ENCODE data around the gene CALM3.

Gene CALM3

GRCh38 chr19:46637224-46637623, 36.1 kb downstream of the CALM3 start:
- no peak for TF ChIP-seq EZH2phosphoT487 (IDR thresholded peaks at IDR 0.05; ENCODE audit: low read length)
- TF ChIP-seq, protein P1, sequence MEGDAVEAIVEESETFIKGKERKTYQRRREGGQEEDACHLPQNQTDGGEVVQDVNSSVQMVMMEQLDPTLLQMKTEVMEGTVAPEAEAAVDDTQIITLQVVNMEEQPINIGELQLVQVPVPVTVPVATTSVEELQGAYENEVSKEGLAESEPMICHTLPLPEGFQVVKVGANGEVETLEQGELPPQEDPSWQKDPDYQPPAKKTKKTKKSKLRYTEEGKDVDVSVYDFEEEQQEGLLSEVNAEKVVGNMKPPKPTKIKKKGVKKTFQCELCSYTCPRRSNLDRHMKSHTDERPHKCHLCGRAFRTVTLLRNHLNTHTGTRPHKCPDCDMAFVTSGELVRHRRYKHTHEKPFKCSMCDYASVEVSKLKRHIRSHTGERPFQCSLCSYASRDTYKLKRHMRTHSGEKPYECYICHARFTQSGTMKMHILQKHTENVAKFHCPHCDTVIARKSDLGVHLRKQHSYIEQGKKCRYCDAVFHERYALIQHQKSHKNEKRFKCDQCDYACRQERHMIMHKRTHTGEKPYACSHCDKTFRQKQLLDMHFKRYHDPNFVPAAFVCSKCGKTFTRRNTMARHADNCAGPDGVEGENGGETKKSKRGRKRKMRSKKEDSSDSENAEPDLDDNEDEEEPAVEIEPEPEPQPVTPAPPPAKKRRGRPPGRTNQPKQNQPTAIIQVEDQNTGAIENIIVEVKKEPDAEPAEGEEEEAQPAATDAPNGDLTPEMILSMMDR (IDR thresholded peaks at IDR 0.05; ENCODE audit: low read length): no peak
- TF ChIP-seq EZH2 (optimal IDR thresholded peaks at IDR 0.05; ENCODE audit: low read depth, low read length): no peak
- H3F3A ChIP-seq (ENCODE audit: insufficient read depth, low read length): peaks cover 7% of the 10 kb centered on the region
- H2AFZ ChIP-seq (ENCODE audit: low read length): no peak overlapping the region
- no peaks in the 10 kb centered on the region for H4K20me1 ChIP-seq (ENCODE audit: insufficient read depth, low read length)
- H3K9ac ChIP-seq (ENCODE audit: low read length): no peak overlapping the region
- H3K4me2 ChIP-seq (ENCODE audit: low read depth, low read length): no peak overlapping the region
- H3K4me3 ChIP-seq (ENCODE audit: low read length): no peak overlapping the region
- peaks cover 83% of the 10 kb centered on the region for H3K27me3 ChIP-seq (replicated peaks; ENCODE audit: insufficient read depth, low read length)
- no peaks in the 10 kb centered on the region for H3K36me3 ChIP-seq (replicated peaks; ENCODE audit: insufficient read depth, low read length)
- H3K27ac ChIP-seq (ENCODE audit: low read length): no peak overlapping the region
- DNase-seq: no peak
- no peaks in the 10 kb centered on the region for H3K79me2 ChIP-seq (ENCODE audit: low read length)
- H3K4me1 ChIP-seq (ENCODE audit: low read length): peaks cover 19% of the 10 kb centered on the region
- no peaks in the 10 kb centered on the region for H3K9me2 ChIP-seq (replicated peaks; ENCODE audit: insufficient read depth, low read length)
- H3K9me3 ChIP-seq (replicated peaks; ENCODE audit: insufficient read depth, low read length): no peaks in the 10 kb centered on the region

- no peak for DNase-seq
- peak overlapping the region; percentile 40 for H2AFZ ChIP-seq (ENCODE audit: low read length)
These were observed 38.4 kb downstream of the CALM3 start for GRCh38 chr19:46639358-46640182.

DNA sequence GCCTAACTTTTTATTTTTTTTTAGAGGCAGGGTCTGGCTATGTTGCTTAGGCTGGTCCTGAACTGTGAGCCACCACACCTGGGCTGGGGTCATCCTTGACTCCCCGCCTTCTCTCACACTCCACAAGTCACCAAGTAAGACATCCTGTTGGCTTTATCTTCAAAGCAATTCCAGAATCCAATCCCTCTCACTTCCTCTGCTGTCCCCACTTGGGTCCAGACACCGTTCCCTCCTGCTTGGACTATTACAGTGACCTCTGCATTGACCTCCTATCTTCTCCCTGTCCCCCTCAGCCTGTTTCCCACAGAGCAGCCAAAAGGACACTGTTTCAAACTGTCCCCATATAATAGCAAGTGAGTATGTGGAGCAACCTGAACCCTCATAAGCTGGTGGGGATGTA, 39.5 kb downstream of the CALM3 start:
- peaks cover 11% of the 10 kb centered on the region for H3K4me1 ChIP-seq (ENCODE audit: low read length)
- H3K27me3 ChIP-seq (replicated peaks; ENCODE audit: insufficient read depth, low read length): peaks cover 84% of the 10 kb centered on the region
- H3K36me3 ChIP-seq (replicated peaks; ENCODE audit: insufficient read depth, low read length): no peaks in the 10 kb centered on the region
- H3F3A ChIP-seq (ENCODE audit: insufficient read depth, low read length): peaks cover 7% of the 10 kb centered on the region
- no peaks in the 10 kb centered on the region for H3K79me2 ChIP-seq (ENCODE audit: low read length)
- H3K9me2 ChIP-seq (replicated peaks; ENCODE audit: insufficient read depth, low read length): no peaks in the 10 kb centered on the region
- no peak for DNase-seq
- TF ChIP-seq EZH2 (optimal IDR thresholded peaks at IDR 0.05; ENCODE audit: low read depth, low read length): no peak
- TF ChIP-seq EZH2phosphoT487 (IDR thresholded peaks at IDR 0.05; ENCODE audit: low read length): no peak
- TF ChIP-seq, protein P1 (IDR thresholded peaks at IDR 0.05; ENCODE audit: low read length): no peak
- no peak overlapping the region for H2AFZ ChIP-seq (ENCODE audit: low read length)
- H3K27ac ChIP-seq (ENCODE audit: low read length): no peak overlapping the region
- no peak overlapping the region for H3K4me2 ChIP-seq (ENCODE audit: low read depth, low read length)
- no peaks in the 10 kb centered on the region for H4K20me1 ChIP-seq (ENCODE audit: insufficient read depth, low read length)
- H3K9ac ChIP-seq (ENCODE audit: low read length): no peak overlapping the region
- no peak overlapping the region for H3K4me3 ChIP-seq (ENCODE audit: low read length)
- H3K9me3 ChIP-seq (replicated peaks; ENCODE audit: insufficient read depth, low read length): no peaks in the 10 kb centered on the region

More at GRCh38 chr19:46639358-46640182, 38.4 kb downstream of the CALM3 start:
- Histone ChIP-seq H3F3A (ENCODE audit: insufficient read depth, low read length) (peaks cover 7% of the 10 kb centered on the region), H3K4me3 (ENCODE audit: low read length) (peak overlapping the region; percentile 61), H3K4me2 (ENCODE audit: low read depth, low read length) (peak overlapping the region; percentile 92), H3K9ac (ENCODE audit: low read length) (no peak overlapping the region), H3K36me3 (replicated peaks; ENCODE audit: insufficient read depth, low read length) (no peaks in the 10 kb centered on the region), H3K9me3 (replicated peaks; ENCODE audit: insufficient read depth, low read length) (no peaks in the 10 kb centered on the region), H3K27me3 (replicated peaks; ENCODE audit: insufficient read depth, low read length) (peaks cover 81% of the 10 kb centered on the region), H3K4me1 (ENCODE audit: low read length) (peaks cover 12% of the 10 kb centered on the region), H4K20me1 (ENCODE audit: insufficient read depth, low read length) (no peaks in the 10 kb centered on the region), H3K27ac (ENCODE audit: low read length) (no peak overlapping the region), H3K79me2 (ENCODE audit: low read length) (no peaks in the 10 kb centered on the region), H3K9me2 (replicated peaks; ENCODE audit: insufficient read depth, low read length) (no peaks in the 10 kb centered on the region)
- TF ChIP-seq, protein P1 (IDR thresholded peaks at IDR 0.05; ENCODE audit: low read length): no peak
- TF ChIP-seq EZH2 (optimal IDR thresholded peaks at IDR 0.05; ENCODE audit: low read depth, low read length) (no peak), EZH2phosphoT487 (IDR thresholded peaks at IDR 0.05; ENCODE audit: low read length) (no peak)
